Activated CD4-positive, alpha-beta T cell treated with anti-CD3 and anti-CD28 coated beads for 24 hours (primary cell): ENCODE data around the gene SIGLEC11.
"Not testable (repeated sequence)": the region's sequence is repeated elsewhere in the genome, so short reads cannot be mapped to it uniquely, and the experiment has no call there.

Source experiments
- DNase-seq, 2 donors: peaks; one replicate each; pipeline ENCODE4 v3.0.0-alpha.2; 2020; ENCODE audit warnings: low read depth in 2 of 2

SIGLEC11 gene

DNA sequence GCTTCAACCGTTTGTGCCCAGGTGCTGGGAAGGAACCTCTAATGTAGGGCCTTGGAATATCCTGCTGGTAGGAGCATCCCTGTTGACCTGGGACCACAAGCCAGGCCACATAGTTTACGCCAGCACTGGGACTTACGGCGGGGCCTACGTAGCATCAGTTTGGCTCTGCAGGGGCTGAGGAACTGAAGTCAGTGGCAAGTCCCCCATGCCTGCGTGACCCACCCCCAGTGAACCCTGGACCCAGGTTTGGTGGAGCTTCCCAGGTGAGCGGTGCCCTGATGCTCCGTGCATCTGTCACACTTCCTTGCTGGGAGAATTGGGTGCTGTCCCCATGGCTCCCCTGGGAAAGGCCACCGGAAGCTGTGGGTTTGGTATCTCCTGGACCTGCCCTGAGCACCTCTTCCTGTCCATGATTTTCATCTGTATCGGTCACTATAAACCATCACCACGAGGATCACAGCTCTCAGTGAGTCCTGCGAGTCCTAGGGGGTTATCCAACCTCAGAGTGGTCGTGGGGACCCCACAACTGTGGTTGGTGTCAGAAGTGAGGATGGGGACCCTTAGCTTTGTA, 9.9 kb downstream of the SIGLEC11 start:
- DNase-seq: no peak

- DNase-seq: no peak
Observed at GRCh38 chr19:49950590-49950948, 10.4 kb downstream of the SIGLEC11 start.

DNA sequence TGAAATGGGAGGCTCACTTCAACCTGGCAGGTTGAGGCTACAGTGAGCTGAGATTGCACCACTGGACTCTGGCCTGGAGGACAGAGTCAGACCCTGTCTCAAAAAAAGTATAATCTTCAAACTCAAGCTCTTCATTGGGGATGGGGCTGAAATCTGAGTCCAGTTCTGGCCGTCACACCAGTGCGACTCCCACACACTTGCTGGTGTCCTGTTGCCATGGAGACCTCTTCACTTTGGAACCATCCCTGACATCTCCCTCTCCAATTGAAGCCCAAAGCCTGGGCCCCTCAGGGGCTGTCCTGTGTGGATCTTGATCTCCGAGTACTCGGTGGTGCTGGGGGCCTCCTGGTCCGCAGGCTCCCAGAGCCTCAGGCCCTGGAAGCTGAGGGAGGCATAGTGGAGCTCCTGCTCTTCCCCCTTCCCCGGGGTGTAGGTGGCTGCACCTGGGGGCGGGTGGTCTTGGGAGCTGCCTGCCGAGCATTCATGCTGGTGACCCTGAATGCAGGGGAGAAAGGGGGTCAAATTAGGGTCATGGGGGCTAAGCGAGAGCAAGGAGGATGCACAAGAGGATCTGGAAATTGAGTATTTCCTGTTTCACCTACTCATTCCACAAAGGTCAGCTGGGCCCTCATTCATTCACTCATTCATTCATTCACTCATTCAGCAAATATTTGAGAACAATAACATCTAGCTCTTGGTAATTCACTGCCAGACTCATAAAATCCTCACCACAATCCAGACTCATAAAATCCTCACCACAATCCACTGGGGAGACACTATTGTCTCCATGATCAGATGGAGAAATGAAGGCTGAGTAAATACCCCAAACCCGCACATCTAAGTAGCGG, 11.0 kb downstream of the SIGLEC11 start:
- DNase-seq: no peak

- DNase-seq: no peak
Observed at GRCh38 chr19:49946415-49946814, 14.6 kb downstream of the SIGLEC11 start.

DNA sequence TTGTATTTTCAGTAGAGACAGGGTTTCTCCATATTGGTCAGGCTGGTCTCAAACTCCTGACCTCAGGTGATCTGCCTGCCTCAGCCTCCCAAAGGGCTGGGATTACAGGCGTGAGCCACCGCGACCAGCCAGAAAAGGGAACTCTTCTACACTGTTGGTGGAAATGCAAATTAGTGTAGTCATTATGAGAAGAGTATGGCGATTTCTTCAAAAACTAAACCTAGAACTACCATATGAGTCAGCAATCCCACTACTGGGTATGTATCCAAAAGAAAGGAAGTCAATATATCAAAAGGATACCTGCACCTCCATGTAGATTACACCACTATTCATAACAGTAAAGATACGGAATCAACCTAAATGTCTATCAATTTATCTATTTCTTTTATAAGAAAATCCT, 16.4 kb downstream of the SIGLEC11 start:
- not testable (repeated sequence) for DNase-seq

DNA sequence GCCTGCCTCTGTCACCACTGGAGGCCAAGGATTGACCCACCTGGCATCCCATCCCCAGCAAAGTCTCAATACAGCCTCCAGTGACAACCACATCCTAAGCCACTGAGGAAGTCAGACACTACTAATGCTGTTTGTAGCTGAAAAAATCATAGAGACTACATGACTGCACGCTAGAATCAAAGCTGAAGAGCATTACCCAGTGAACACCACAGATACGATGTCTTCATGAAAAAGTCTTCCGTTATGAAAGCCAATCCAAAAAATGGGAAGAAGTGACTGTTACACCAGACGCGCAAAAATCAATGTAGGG, 20.5 kb downstream of the SIGLEC11 start:
- DNase-seq: no peak

DNA sequence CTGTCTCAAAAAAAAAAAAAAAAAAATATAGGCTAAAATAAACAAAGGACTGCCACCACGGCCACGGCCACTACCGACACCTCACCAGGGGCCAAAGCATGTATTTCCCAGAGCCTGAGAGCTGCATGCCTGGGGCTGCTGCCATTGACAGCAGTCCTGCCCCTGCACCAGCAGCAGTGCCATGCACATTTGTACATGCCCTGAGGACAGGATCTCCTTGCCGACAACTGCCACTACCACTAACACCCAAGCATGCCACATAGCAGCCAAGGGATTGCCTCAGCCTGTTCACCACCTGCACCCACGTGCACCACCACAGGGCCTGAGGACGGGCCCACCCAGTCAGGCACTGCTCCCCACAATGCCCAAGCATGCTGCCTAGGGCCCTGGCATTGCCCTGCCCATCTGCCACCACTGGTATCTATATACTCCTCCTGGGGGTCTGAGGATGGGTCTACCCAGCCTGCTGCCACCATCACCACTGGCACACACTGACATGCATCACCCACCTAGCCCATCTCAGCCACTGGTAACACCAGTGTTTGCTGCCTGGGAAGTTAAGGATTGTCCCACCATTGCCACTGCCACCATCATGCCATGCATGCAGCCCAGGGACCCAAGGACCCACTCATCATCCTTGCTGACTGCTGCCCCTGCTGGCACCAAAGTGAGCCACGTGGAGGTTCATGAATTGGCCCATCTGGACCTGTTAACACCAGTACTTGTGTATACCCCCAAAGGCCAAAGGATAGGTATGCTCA, 21.1 kb downstream of the SIGLEC11 start:
- no peak for DNase-seq

DNA sequence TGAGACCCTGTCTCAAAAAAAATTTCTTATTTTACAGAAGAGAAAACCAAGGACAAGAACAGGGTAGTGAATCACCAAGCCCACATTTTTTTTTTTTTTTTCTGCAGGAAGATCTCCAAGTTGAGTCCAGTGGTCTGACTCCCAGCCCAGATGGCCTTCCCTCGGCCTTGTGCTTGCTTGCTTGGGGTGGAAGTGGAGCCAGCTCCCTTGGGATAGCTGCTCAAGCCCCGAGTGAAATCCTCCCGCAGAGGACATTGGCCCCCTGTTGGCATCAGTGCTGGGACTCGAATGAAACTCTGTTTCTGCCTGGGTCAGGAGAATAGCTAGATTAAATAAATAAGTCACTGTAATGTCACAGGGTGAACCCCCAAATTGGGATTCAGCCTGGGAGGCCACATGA, 22.3 kb downstream of the SIGLEC11 start:
- no peak for DNase-seq

GRCh38 chr19:49937750-49938381, 23.1 kb downstream of the SIGLEC11 start:
- peak; percentile 75 to 79 for DNase-seq

- no peak for DNase-seq
Observed at GRCh38 chr19:49936549-49936948, 24.4 kb downstream of the SIGLEC11 start.

GRCh38 chr19:49933643-49934042, 27.3 kb downstream of the SIGLEC11 start:
- DNase-seq: no peak

DNA sequence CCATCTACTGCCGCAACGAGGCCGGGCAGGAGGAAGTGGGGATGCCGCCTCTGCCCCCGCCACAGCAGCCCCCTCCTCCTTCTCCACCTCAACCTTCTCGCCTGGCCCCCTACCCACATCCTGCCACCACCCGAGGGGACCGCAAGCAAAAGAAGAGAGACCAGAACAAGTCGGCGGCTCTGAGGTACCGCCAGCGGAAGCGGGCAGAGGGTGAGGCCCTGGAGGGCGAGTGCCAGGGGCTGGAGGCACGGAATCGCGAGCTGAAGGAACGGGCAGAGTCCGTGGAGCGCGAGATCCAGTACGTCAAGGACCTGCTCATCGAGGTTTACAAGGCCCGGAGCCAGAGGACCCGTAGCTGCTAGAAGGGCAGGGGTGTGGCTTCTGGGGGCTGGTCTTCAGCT, 28.2 kb downstream of the SIGLEC11 start:
- no peak for DNase-seq

GRCh38 chr19:49932041-49932451, 28.9 kb downstream of the SIGLEC11 start:
- DNase-seq: no peak

DNA sequence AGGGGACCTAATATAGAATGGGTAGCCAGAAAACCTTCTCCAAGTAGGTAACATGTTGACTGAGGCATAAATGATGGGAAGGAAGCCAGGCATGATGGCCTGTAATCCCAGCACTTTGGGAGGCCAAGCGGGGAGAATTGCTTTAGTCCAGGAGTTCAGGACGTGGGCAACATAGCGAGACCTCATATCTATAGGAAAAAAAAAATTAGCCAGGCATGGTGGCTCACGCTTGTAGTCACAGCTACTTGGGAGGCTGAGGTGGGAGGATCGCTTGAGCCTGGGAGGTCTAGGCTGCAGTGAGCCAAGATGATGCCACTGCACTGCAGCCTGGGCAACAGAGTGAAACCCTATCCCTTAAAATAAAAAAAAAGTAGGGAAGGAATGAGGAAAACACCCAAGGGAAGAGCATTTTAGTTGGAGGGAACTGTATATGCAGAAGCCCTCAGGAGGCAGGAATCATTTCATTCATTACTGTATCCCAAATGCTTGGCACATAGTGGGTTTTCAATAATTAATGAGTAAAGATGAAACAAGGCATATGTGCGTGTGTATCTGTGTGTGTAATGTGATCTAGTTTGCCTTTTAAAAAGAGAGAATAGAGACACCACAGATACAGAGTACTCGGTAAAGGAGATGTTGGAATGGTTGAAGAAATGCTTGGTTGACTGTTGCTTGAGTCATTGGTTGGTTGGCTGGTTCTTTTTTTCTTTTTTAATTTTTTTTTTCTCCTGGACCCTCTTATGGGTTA, 29.5 kb downstream of the SIGLEC11 start:
- no peak for DNase-seq

DNA sequence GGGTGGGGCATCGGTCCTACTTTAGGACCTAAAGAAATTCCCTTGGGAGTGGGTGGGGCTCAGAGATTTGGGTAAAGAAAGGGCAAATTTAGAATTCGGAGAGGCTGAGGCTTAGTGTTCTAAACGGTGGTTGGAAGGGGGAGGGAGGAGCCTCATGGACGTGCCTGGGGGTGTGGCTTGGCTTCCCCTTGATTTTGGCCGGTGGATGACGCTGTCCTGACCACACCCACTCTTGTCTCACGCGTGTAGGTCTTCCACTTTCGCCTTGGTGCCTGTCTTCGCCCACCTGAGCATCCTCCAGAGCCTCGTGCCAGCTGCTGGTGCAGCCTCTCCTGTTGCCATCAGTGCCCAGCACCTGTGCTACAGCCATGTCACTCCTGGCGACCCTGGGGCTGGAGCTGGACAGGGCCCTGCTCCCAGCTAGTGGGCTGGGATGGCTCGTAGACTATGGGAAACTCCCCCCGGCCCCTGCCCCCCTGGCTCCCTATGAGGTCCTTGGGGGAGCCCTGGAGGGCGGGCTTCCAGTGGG, 30.4 kb downstream of the SIGLEC11 start:
- no peak for DNase-seq

DNA sequence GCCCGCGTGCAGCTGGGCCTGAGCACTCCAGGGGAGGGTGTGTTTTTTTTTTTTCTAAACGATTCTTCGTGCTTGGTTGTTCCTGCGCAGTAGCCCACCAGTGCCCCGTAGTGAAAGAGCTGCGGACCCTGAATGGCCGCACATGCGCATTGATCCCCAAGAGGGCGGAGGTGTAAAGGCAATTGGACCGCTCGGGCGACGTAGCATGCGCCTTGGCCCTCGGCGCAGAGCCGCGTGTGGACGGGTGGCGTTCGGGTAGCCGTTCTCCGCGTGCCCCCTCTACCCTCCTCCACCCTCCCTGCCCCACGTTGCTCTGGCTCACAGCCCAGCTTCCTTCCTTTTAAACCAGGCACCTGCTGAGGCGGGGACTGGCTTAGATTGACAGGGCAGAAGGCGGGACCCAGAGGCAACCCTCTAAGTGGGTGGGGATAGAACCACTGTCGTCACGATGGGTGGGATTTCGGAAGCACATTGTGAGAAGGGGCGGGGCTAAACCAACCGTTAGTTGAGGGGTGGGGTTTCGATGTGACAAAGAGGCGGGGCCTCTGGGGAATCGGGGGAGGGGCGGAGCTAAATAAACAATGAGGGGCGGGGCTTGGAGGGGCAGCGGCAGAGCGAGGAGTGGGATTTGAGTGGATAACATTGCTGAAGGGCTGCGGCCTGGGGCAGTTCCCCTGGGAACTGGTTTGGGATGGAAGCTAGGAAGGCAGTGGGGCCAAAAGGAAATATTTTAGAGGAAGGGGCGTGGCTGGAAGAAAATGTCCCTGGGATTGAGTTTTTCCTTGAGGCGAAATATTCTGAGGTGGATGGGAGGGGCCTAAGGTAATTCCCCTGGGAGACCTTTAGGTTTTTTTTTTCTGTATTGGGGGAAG, 31.1 kb downstream of the SIGLEC11 start:
- peak; percentile 86 to 88 for DNase-seq

DNA sequence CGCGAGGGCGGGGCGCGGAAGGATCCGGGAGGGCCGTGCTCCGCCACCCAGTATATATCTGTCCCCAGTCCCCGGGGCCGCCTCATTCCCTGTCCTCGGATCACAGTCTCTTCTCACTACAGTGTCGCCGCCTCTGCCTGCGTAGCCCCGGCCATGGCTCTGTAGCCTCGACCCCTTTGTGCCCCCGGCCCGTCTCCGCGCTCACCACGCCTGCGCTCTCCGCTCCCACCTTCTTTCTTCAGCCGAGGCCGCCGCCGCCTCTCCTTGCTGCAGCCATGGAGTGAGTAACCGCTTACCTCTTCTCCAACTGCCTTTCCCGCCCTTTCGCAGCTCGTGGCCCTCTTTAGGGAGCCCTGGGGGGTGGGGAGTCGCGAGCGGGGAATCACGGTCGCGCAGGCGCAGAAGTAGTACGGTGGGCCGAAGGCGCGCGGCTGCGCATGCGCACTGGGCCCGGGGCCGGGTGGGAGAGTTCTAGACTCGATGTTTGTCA, 31.8 kb downstream of the SIGLEC11 start, which contains the start of the genes ATF5 and NUP62:
Gene ATF5, plus strand, starts transcription at position 85 of the 490 bp plus-strand sequence. CDS start 1,646 bp downstream, outside the sequence.
Gene NUP62, minus strand, starts transcription at position 384 of the 490 bp plus-strand sequence. CDS start 19,697 bp downstream, outside the sequence.
- peak; percentile 92 to 94 for DNase-seq

DNA sequence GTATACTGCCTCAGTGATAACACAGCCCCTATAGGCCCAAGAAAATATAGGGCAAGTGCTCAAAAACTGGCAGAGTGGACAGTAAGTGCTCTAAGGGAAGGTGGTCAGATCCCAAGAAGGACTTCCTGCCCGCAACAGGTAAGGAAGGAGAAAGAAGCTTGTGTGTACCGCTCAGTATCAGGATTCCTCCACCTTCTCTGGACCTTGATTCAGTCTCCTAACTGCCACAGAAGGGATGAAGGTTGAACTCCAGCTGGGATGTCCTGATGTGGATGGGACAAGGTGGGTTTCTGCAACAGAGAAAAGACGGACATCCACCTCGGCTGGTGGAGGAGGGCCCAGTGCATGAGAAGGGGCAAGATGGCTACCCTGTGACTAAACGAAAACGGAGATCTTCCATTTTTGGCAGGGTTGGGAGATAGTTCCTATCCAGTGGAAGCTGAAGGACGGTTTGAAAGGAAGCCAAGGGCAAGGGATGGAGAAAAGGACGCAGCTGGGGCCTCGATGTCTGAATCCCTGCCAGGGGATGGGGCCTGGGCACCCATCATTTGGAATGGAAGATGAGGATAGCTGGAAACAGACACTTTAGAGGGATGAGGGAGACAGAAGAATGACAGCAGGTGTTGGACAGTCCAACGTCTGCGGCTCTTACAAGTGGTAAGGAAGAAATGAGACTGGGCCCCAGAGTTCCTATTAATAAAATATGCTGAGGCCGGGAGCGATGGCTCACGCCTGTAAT, 33.3 kb downstream of the SIGLEC11 start:
- DNase-seq: no peak

DNA sequence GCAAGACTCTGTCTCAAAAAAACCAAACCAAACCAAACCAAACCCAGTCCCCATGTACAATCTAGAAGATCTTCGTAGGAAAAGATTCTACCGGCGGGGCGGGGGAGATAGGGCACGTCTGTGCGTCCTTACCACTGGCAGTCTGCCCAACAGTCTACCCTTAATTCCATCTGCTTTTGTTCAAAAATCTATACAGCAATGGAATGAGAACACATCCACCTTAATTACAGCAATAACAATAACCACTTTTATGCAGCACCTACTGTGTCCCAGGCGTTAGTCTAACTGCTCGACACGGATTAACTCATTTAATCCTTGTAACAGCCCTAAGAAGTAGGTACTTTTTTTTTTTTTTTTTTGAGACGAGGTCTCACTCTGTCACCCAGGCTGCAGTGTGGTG, 34.5 kb downstream of the SIGLEC11 start:
- DNase-seq: no peak
